ENCODE results near the gene IRAK3. TPM values are rescaled to one million over a fixed set of nuclear protein-coding genes. Genes with fewer than 3 reads are reported as not detected.

The IRAK3 gene
- total RNA-seq, 1 donor = 3.0 TPM

GRCh38 chr12:66160704-66161103 lies 28.3 kb upstream of the IRAK3 start:
- no peak overlapping the region for H3K4me3 ChIP-seq (ENCODE audit: low read depth, low read length)
- DNase-seq (ENCODE audit: low read depth) = no peak
- no peak for TF ChIP-seq CTCF (IDR thresholded peaks at IDR 0.05; ENCODE audit: insufficient read depth, low read depth, low read length)

GRCh38 chr12:66162701-66163100 lies 26.3 kb upstream of the IRAK3 start:
- DNase-seq (ENCODE audit: low read depth) = no peak
- no peak for TF ChIP-seq CTCF (IDR thresholded peaks at IDR 0.05; ENCODE audit: insufficient read depth, low read depth, low read length)
- no peak overlapping the region for H3K4me3 ChIP-seq (ENCODE audit: low read depth, low read length)

- H3K4me3 ChIP-seq (ENCODE audit: low read depth, low read length) = no peak overlapping the region
- no peak for TF ChIP-seq CTCF (IDR thresholded peaks at IDR 0.05; ENCODE audit: insufficient read depth, low read depth, low read length)
- no peak for DNase-seq (ENCODE audit: low read depth)
These were observed 25.7 kb upstream of the IRAK3 start for GRCh38 chr12:66163289-66163688.

- H3K4me3 ChIP-seq (ENCODE audit: low read depth, low read length) = no peak overlapping the region
- TF ChIP-seq CTCF (IDR thresholded peaks at IDR 0.05; ENCODE audit: insufficient read depth, low read depth, low read length) = no peak
- peak; percentile 45 for DNase-seq (ENCODE audit: low read depth)
These were observed 24.6 kb upstream of the IRAK3 start for GRCh38 chr12:66164349-66164821.

GRCh38 chr12:66165141-66165540 lies 23.9 kb upstream of the IRAK3 start:
- no peak for TF ChIP-seq CTCF (IDR thresholded peaks at IDR 0.05; ENCODE audit: insufficient read depth, low read depth, low read length)
- DNase-seq (ENCODE audit: low read depth) = no peak
- H3K4me3 ChIP-seq (ENCODE audit: low read depth, low read length) = no peak overlapping the region

GRCh38 chr12:66166561-66166960 lies 22.5 kb upstream of the IRAK3 start:
- TF ChIP-seq CTCF (IDR thresholded peaks at IDR 0.05; ENCODE audit: insufficient read depth, low read depth, low read length) = no peak
- H3K4me3 ChIP-seq (ENCODE audit: low read depth, low read length) = no peak overlapping the region
- no peak for DNase-seq (ENCODE audit: low read depth)

- DNase-seq (ENCODE audit: low read depth) = no peak
- no peak for TF ChIP-seq CTCF (IDR thresholded peaks at IDR 0.05; ENCODE audit: insufficient read depth, low read depth, low read length)
- H3K4me3 ChIP-seq (ENCODE audit: low read depth, low read length) = peak overlapping the region; percentile 90
These were observed 20.6 kb upstream of the IRAK3 start for GRCh38 chr12:66168410-66168809.

All from fibroblast of villous mesenchyme (primary cell).